SJCRH30 (cell line): Measurements from ENCODE around the gene RUNX1. TPM values are rescaled to one million over a fixed set of nuclear protein-coding genes. Genes with fewer than 3 reads are reported as not detected.

Experiments
- DNase-seq, 2 experiments: peaks; one replicate each; pipeline ENCODE4 v3.0.0-alpha.2; 2015 to 2020
- H3K27ac ChIP-seq: fragments of 250-450 bp; sonication (Bioruptor Pico); 2 replicates; pipeline ENCODE4 v1.5.1; 2020; ENCODE audit warnings: mild to moderate bottlenecking, moderate library complexity
- H3K27me3 ChIP-seq: fragments of 250-450 bp; sonication (Bioruptor Pico); 2 replicates; pipeline ENCODE4 v1.5.1; 2020; ENCODE audit warnings: mild to moderate bottlenecking, moderate library complexity
- H3K36me3 ChIP-seq: fragments of 250-450 bp; sonication (Bioruptor Pico); 2 replicates; pipeline ENCODE4 v1.5.1; 2020; ENCODE audit warnings: mild to moderate bottlenecking, moderate library complexity
- H3K4me1 ChIP-seq: fragments of 250-450 bp; sonication (Bioruptor Pico); 2 replicates; pipeline ENCODE4 v1.5.1; 2020; ENCODE audit warnings: mild to moderate bottlenecking, moderate library complexity
- H3K4me3 ChIP-seq: fragments of 250-450 bp; sonication (Bioruptor Pico); 2 replicates; pipeline ENCODE4 v1.5.1; 2020; ENCODE audit warnings: mild to moderate bottlenecking, moderate library complexity
- H3K9me3 ChIP-seq: fragments of 250-450 bp; sonication (Bioruptor Pico); replicated peaks from 2 replicates; pipeline ENCODE4 v1.5.1; 2020; ENCODE audit warnings: mild to moderate bottlenecking, moderate library complexity
- total RNA-seq: library from RNA; depleted of rRNA; stranded (reverse); fragments of >200 nt; shearing (Covaris generic); gene quantifications from 2 replicates; pipeline ENCODE4 v1.2.3, GENCODE V29; 2014

The RUNX1 gene
- total RNA-seq, 1 experiment from 2014 or later: 23.7 TPM

GRCh38 chr21:34912022-34912945, 136.8 kb downstream of the RUNX1 start:
- Histone ChIP-seq H3K27ac (no peak overlapping the region), H3K36me3 (peaks cover 8% of the 10 kb centered on the region; the same call in 1 of the 2 replicates), H3K4me3 (no peak overlapping the region), H3K27me3 (no peaks in the 10 kb centered on the region), H3K4me1 (no peaks in the 10 kb centered on the region), H3K9me3 (no peaks in the 10 kb centered on the region)
- no peak for DNase-seq

GRCh38 chr21:34911360-34911759, 137.7 kb downstream of the RUNX1 start:
- no peaks in the 10 kb centered on the region for H3K9me3 ChIP-seq
- H3K4me3 ChIP-seq: no peak overlapping the region
- H3K27me3 ChIP-seq: no peaks in the 10 kb centered on the region
- DNase-seq: no peak
- H3K27ac ChIP-seq: no peak overlapping the region
- no peaks in the 10 kb centered on the region for H3K4me1 ChIP-seq
- peaks cover 8% of the 10 kb centered on the region; the same call in 1 of the 2 replicates for H3K36me3 ChIP-seq

GRCh38 chr21:34910396-34910795, 138.7 kb downstream of the RUNX1 start:
- no peak for DNase-seq
- Histone ChIP-seq H3K27me3 (no peaks in the 10 kb centered on the region), H3K4me1 (no peaks in the 10 kb centered on the region), H3K27ac (no peak overlapping the region), H3K4me3 (no peak overlapping the region), H3K36me3 (peaks cover 3% of the 10 kb centered on the region; the same call in 1 of the 2 replicates), H3K9me3 (no peaks in the 10 kb centered on the region)

GRCh38 chr21:34909492-34910292, 139.4 kb downstream of the RUNX1 start:
- no peak overlapping the region for H3K27ac ChIP-seq
- no peaks in the 10 kb centered on the region for H3K9me3 ChIP-seq
- no peaks in the 10 kb centered on the region for H3K36me3 ChIP-seq
- H3K4me3 ChIP-seq: no peak overlapping the region
- no peak for DNase-seq
- no peaks in the 10 kb centered on the region for H3K4me1 ChIP-seq
- no peaks in the 10 kb centered on the region for H3K27me3 ChIP-seq

GRCh38 chr21:34908419-34909055, 140.6 kb downstream of the RUNX1 start:
- Histone ChIP-seq H3K27ac (no peak overlapping the region), H3K36me3 (no peaks in the 10 kb centered on the region), H3K27me3 (no peaks in the 10 kb centered on the region), H3K4me1 (no peaks in the 10 kb centered on the region), H3K4me3 (no peak overlapping the region), H3K9me3 (0 out of 2 replicates have a peak, but pooled peaks cover 2% of the 10 kb centered on the region)
- no peak for DNase-seq

- Histone ChIP-seq H3K27me3 (no peaks in the 10 kb centered on the region), H3K36me3 (no peaks in the 10 kb centered on the region)
These were observed 141.4 kb downstream of the RUNX1 start for GRCh38 chr21:34907461-34908418.

GRCh38 chr21:34906401-34906800, 142.7 kb downstream of the RUNX1 start:
- Histone ChIP-seq H3K4me3 (no peak overlapping the region), H3K27ac (no peak overlapping the region), H3K36me3 (no peaks in the 10 kb centered on the region; the same call in 1 of the 2 replicates), H3K4me1 (no peaks in the 10 kb centered on the region), H3K9me3 (0 out of 2 replicates have a peak, but pooled peaks cover 2% of the 10 kb centered on the region), H3K27me3 (no peaks in the 10 kb centered on the region)
- DNase-seq: no peak

More at GRCh38 chr21:34907461-34908418, 141.4 kb downstream of the RUNX1 start:
- Histone ChIP-seq H3K4me3 (no peak overlapping the region), H3K9me3 (0 out of 2 replicates have a peak, but pooled peaks cover 2% of the 10 kb centered on the region), H3K27ac (no peak overlapping the region), H3K4me1 (no peaks in the 10 kb centered on the region)
- no peak for DNase-seq

- no peak for DNase-seq
- Histone ChIP-seq H3K4me3 (no peak overlapping the region), H3K4me1 (no peaks in the 10 kb centered on the region), H3K27ac (no peak overlapping the region), H3K27me3 (no peaks in the 10 kb centered on the region), H3K9me3 (0 out of 2 replicates have a peak, but pooled peaks cover 2% of the 10 kb centered on the region), H3K36me3 (no peaks in the 10 kb centered on the region; the same call in 1 of the 2 replicates)
These were observed 143.9 kb downstream of the RUNX1 start for GRCh38 chr21:34905218-34905537.

- Histone ChIP-seq H3K36me3 (no peaks in the 10 kb centered on the region; the same call in 1 of the 2 replicates), H3K27me3 (no peaks in the 10 kb centered on the region), H3K4me3 (no peak overlapping the region), H3K9me3 (0 out of 2 replicates have a peak, but pooled peaks cover 2% of the 10 kb centered on the region), H3K4me1 (no peaks in the 10 kb centered on the region), H3K27ac (no peak overlapping the region)
- no peak for DNase-seq
These were observed 144.4 kb downstream of the RUNX1 start for GRCh38 chr21:34904526-34905217.

- Histone ChIP-seq H3K4me1 (no peaks in the 10 kb centered on the region), H3K9me3 (0 out of 2 replicates have a peak, but pooled peaks cover 2% of the 10 kb centered on the region), H3K4me3 (no peak overlapping the region), H3K27me3 (no peaks in the 10 kb centered on the region), H3K36me3 (peaks cover 6% of the 10 kb centered on the region), H3K27ac (no peak overlapping the region)
- DNase-seq: no peak
These were observed 148.7 kb downstream of the RUNX1 start for GRCh38 chr21:34900376-34900775.

GRCh38 chr21:34899760-34900159, 149.3 kb downstream of the RUNX1 start:
- H3K4me3 ChIP-seq: no peak overlapping the region
- no peaks in the 10 kb centered on the region for H3K27me3 ChIP-seq
- H3K4me1 ChIP-seq: no peaks in the 10 kb centered on the region
- DNase-seq: no peak
- H3K27ac ChIP-seq: no peak overlapping the region
- H3K9me3 ChIP-seq: 0 out of 2 replicates have a peak, but pooled peaks cover 2% of the 10 kb centered on the region
- peaks cover 6% of the 10 kb centered on the region for H3K36me3 ChIP-seq

GRCh38 chr21:34899302-34899701, 149.8 kb downstream of the RUNX1 start:
- Histone ChIP-seq H3K4me3 (no peak overlapping the region), H3K27ac (no peak overlapping the region), H3K27me3 (no peaks in the 10 kb centered on the region), H3K36me3 (peaks cover 6% of the 10 kb centered on the region), H3K9me3 (0 out of 2 replicates have a peak, but pooled peaks cover 2% of the 10 kb centered on the region), H3K4me1 (no peaks in the 10 kb centered on the region)
- no peak for DNase-seq

GRCh38 chr21:34897828-34898227, 151.3 kb downstream of the RUNX1 start:
- no peak overlapping the region for H3K4me3 ChIP-seq
- DNase-seq: no peak
- H3K4me1 ChIP-seq: no peaks in the 10 kb centered on the region
- no peaks in the 10 kb centered on the region for H3K9me3 ChIP-seq
- no peaks in the 10 kb centered on the region for H3K27me3 ChIP-seq
- no peak overlapping the region for H3K27ac ChIP-seq
- H3K36me3 ChIP-seq: peaks cover 6% of the 10 kb centered on the region
